ENCODE measurements around the gene SYTL2. TPM values are rescaled to one million over a fixed set of nuclear protein-coding genes. Genes with fewer than 3 reads are reported as not detected.

The SYTL2 gene
- total RNA-seq, 1 donor: 10.8 TPM

- no peak for TF ChIP-seq CTCF (IDR thresholded peaks at IDR 0.05; ENCODE audit: insufficient read depth, low read depth, low read length)
- no peak for DNase-seq (ENCODE audit: low read depth)
- H3K4me3 ChIP-seq (ENCODE audit: low read depth, low read length): no peak overlapping the region
Measured at GRCh38 chr11:85771568-85771967, 39.4 kb downstream of the SYTL2 start.

- no peak overlapping the region for H3K4me3 ChIP-seq (ENCODE audit: low read depth, low read length)
- no peak for TF ChIP-seq CTCF (IDR thresholded peaks at IDR 0.05; ENCODE audit: insufficient read depth, low read depth, low read length)
- no peak for DNase-seq (ENCODE audit: low read depth)
Measured at GRCh38 chr11:85769771-85770170, 41.2 kb downstream of the SYTL2 start.

- TF ChIP-seq CTCF (IDR thresholded peaks at IDR 0.05; ENCODE audit: insufficient read depth, low read depth, low read length): no peak
- H3K4me3 ChIP-seq (ENCODE audit: low read depth, low read length): no peak overlapping the region
- no peak for DNase-seq (ENCODE audit: low read depth)
Measured at GRCh38 chr11:85768473-85769146, 42.3 kb downstream of the SYTL2 start.

- H3K4me3 ChIP-seq (ENCODE audit: low read depth, low read length): no peak overlapping the region
- no peak for DNase-seq (ENCODE audit: low read depth)
- TF ChIP-seq CTCF (IDR thresholded peaks at IDR 0.05; ENCODE audit: insufficient read depth, low read depth, low read length): no peak
Measured at GRCh38 chr11:85767246-85767945, 43.5 kb downstream of the SYTL2 start.

- DNase-seq (ENCODE audit: low read depth): peak; percentile 56
- TF ChIP-seq CTCF (IDR thresholded peaks at IDR 0.05; ENCODE audit: insufficient read depth, low read depth, low read length): no peak
- no peak overlapping the region for H3K4me3 ChIP-seq (ENCODE audit: low read depth, low read length)
Measured at GRCh38 chr11:85766721-85767161, 44.2 kb downstream of the SYTL2 start.

GRCh38 chr11:85764796-85765195 is 46.1 kb downstream of the SYTL2 start:
- TF ChIP-seq CTCF (IDR thresholded peaks at IDR 0.05; ENCODE audit: insufficient read depth, low read depth, low read length): no peak
- H3K4me3 ChIP-seq (ENCODE audit: low read depth, low read length): no peak overlapping the region
- no peak for DNase-seq (ENCODE audit: low read depth)

Data from fibroblast of villous mesenchyme (primary cell).